HCT116 (cell line): Measurements from ENCODE around the gene HBA2. TPM values are rescaled to one million over a fixed set of nuclear protein-coding genes. Genes with fewer than 3 reads are reported as not detected.

Experiments
- ATAC-seq: fragments of 200-7000 bp; cut with Tn5 transposase; 2 replicates; pipeline ENCODE4 v1.9.1; 2020; ENCODE audit warnings: mild to moderate bottlenecking, moderate library complexity
- BruUV-seq: library from RNA; stranded (reverse); fragments of 400-500 nt; replicated peaks from 2 replicates; lab custom pipeline; 2021; lab: Mats Ljungman, UMichigan
- CTCF ChIA-PET: fragments of 300-600 bp; sonication (Branson Sonifier 250); formaldehyde crosslinking; loops from one replicate; lab custom pipeline; 2021; ENCODE audit warnings: antibody characterized with exemption; lab: Charles Lee
- POLR2A ChIA-PET: fragments of 300-600, 350-600 bp; sonication (Branson Sonifier 250); formaldehyde crosslinking; loops from one replicate; lab custom pipeline; 2021; ENCODE audit warnings: antibody characterized with exemption; lab: Charles Lee
- RAD21 ChIA-PET, 2 experiments: fragments of 300-600 bp; sonication (Branson Sonifier 250); formaldehyde crosslinking; loops; one replicate each; lab custom pipeline; 2023; ENCODE audit warnings: low total read pairs in 2 of 2; ENCODE audit not compliant: uncharacterized antibody in 2 of 2, unreplicated experiment in 2 of 2, low non-redundant PET in 1 of 2; lab: Charles Lee
- DNase-seq: peaks from one replicate; pipeline ENCODE4 v3.0.0-alpha.2; 2010; ENCODE audit warnings: low read depth, low spot score
- H2AFZ ChIP-seq: fragments of 200-600 bp; shearing (Covaris generic), sonication (generic); 2 replicates; pipeline ENCODE4 v1.6.1; 2017; ENCODE audit warnings: low read depth, mixed run types, mixed read lengths, antibody characterized with exemption, low read length; ENCODE audit not compliant: poor library complexity, severe bottlenecking
- H3K27ac ChIP-seq: 2 replicates; pipeline ENCODE4 v1.5.1; 2012; ENCODE audit warnings: low read depth, low read length
- H3K27me3 ChIP-seq: fragments of 200-600 bp; sonication (generic); 2 replicates; pipeline ENCODE4 v1.6.1; 2016; ENCODE audit warnings: mixed run types, low read length, mixed read lengths; ENCODE audit not compliant: insufficient read depth
- H3K36me3 ChIP-seq, 2 experiments: fragments of 200-500 bp in 1 of 2; fragments of 200-600 bp in 1 of 2; sonication (Bioruptor generic) in 1 of 2; sonication (generic) in 1 of 2; 2 replicates each; pipeline versions ENCODE4 v1.5.1 to v1.6.1; 2014 to 2016; ENCODE audit warnings: low read length in 2 of 2, inconsistent platforms in 1 of 2, mixed read lengths in 1 of 2, mixed run types in 1 of 2; ENCODE audit not compliant: insufficient read depth in 2 of 2, control insufficient read depth in 1 of 2
- H3K4me1 ChIP-seq, 2 experiments: fragments of 200-600 bp in 1 of 2; sonication (generic) in 1 of 2; 2 replicates each; pipeline versions ENCODE4 v1.5.1 to v1.6.1; 2012 to 2017; ENCODE audit warnings: low read length in 2 of 2, inconsistent platforms in 1 of 2, mild to moderate bottlenecking in 1 of 2, mixed read lengths in 1 of 2, mixed run types in 1 of 2, moderate library complexity in 1 of 2; ENCODE audit not compliant: insufficient read depth in 2 of 2, control insufficient read depth in 1 of 2
- H3K4me2 ChIP-seq: fragments of 200-600 bp; sonication (generic); 2 replicates; pipeline ENCODE4 v1.6.1; 2017; ENCODE audit warnings: mixed run types, low read length, mixed read lengths
- H3K4me3 ChIP-seq, 2 experiments: fragments of 200-600 bp in 1 of 2; sonication (generic) in 1 of 2; replicated peaks in 1 of 2; 2 replicates each; pipeline ENCODE4 v1.5.1; 2011 to 2016; ENCODE audit warnings: low read length in 2 of 2, control low read depth in 1 of 2, low read depth in 1 of 2, mild to moderate bottlenecking in 1 of 2, mixed read lengths in 1 of 2, mixed run types in 1 of 2
- H3K79me2 ChIP-seq: fragments of 200-600 bp; sonication (generic); 2 replicates; pipeline ENCODE4 v1.6.1; 2017; ENCODE audit warnings: mild to moderate bottlenecking, mixed run types, low read length, moderate library complexity, mixed read lengths; ENCODE audit not compliant: insufficient read depth
- H3K9ac ChIP-seq: fragments of 200-600 bp; sonication (generic); 2 replicates; pipeline ENCODE4 v1.6.1; 2016; ENCODE audit warnings: low read length, mixed read lengths
- H3K9me2 ChIP-seq: fragments of 200-600 bp; sonication (generic), shearing (Covaris generic); 2 replicates; pipeline ENCODE4 v1.6.1; 2017; ENCODE audit warnings: mixed run types, mild to moderate bottlenecking, moderate library complexity; ENCODE audit not compliant: insufficient read depth
- H3K9me3 ChIP-seq, 2 experiments: fragments of 200-500 bp in 1 of 2; fragments of 200-600 bp in 1 of 2; sonication (Bioruptor generic) in 1 of 2; sonication (generic) in 1 of 2; 2 replicates each; pipeline ENCODE4 v1.6.1; 2014 to 2017; ENCODE audit warnings: low read length in 2 of 2, mixed read lengths in 2 of 2, inconsistent platforms in 1 of 2, low read depth in 1 of 2, mild to moderate bottlenecking in 1 of 2, mixed run types in 1 of 2, moderate library complexity in 1 of 2; ENCODE audit not compliant: control insufficient read depth in 1 of 2, insufficient read depth in 1 of 2
- H4K20me1 ChIP-seq: fragments of 200-600 bp; sonication (generic), shearing (Covaris generic); 2 replicates; pipeline ENCODE4 v1.6.1; 2017; ENCODE audit warnings: mixed run types, mild to moderate bottlenecking, moderate library complexity; ENCODE audit not compliant: insufficient read depth
- ATF3 ChIP-seq: IDR thresholded peaks from 2 replicates; pipeline ENCODE4 v1.6.1; 2012
- CBX3 ChIP-seq: IDR thresholded peaks from 2 replicates; pipeline ENCODE4 v1.6.1; 2012; ENCODE audit warnings: low read depth
- CEBPB ChIP-seq: IDR thresholded peaks from 2 replicates; pipeline ENCODE4 v1.6.1; 2012; ENCODE audit warnings: low read depth
- CTCF ChIP-seq, 3 experiments: fragments of 200-600 bp in 1 of 3; sonication (generic) in 1 of 3; IDR thresholded peaks in 2 of 3; conservative IDR thresholded peaks in 1 of 3; 2 replicates each; pipeline ENCODE4 v1.5.1; 2012 to 2017; ENCODE audit warnings: low read depth in 2 of 3, low read length in 2 of 3, antibody characterized with exemption in 1 of 3, borderline replicate concordance in 1 of 3, control low read depth in 1 of 3, mild to moderate bottlenecking in 1 of 3, mixed read lengths in 1 of 3, mixed run types in 1 of 3, moderate library complexity in 1 of 3; ENCODE audit not compliant: insufficient read depth in 1 of 3
- EGR1 ChIP-seq: IDR thresholded peaks from 2 replicates; pipeline ENCODE4 v1.6.1; 2012; ENCODE audit warnings: low read depth
- EZH2 ChIP-seq: fragments of 200-600 bp; sonication (generic); IDR thresholded peaks from 2 replicates; pipeline ENCODE4 v1.6.1; 2017; ENCODE audit warnings: antibody characterized with exemption, mixed run types
- EZH2phosphoT487 ChIP-seq: fragments of 200-600 bp; IDR thresholded peaks from 2 replicates; pipeline ENCODE4 v1.6.1; 2018; ENCODE audit warnings: antibody characterized with exemption, borderline replicate concordance
- JUND ChIP-seq: IDR thresholded peaks from 2 replicates; pipeline ENCODE4 v1.6.1; 2012
- POLR2A ChIP-seq: IDR thresholded peaks from 2 replicates; pipeline ENCODE4 v1.7.0; 2011; ENCODE audit warnings: borderline replicate concordance; ENCODE audit not compliant: insufficient read depth, insufficient read length; ENCODE audit errors: extremely low read depth
- POLR2AphosphoS5 ChIP-seq: IDR thresholded peaks from 2 replicates; pipeline ENCODE4 v1.6.1; 2011; ENCODE audit warnings: mild to moderate bottlenecking, low read depth, low read length, moderate library complexity
- REST ChIP-seq: IDR thresholded peaks from 2 replicates; pipeline ENCODE4 v1.6.1; 2012; ENCODE audit warnings: low read depth
- SP1 ChIP-seq: IDR thresholded peaks from 2 replicates; pipeline ENCODE4 v1.6.1; 2012; ENCODE audit warnings: low read depth
- SRF ChIP-seq: IDR thresholded peaks from 2 replicates; pipeline ENCODE4 v1.6.1; 2012; ENCODE audit warnings: low read depth
- TCF7L2 ChIP-seq: IDR thresholded peaks from 2 replicates; pipeline ENCODE4 v1.7.0; 2011; ENCODE audit warnings: borderline replicate concordance, inconsistent platforms; ENCODE audit not compliant: insufficient read depth, insufficient read length; ENCODE audit errors: extremely low read depth
- YY1 ChIP-seq: IDR thresholded peaks from 2 replicates; pipeline ENCODE4 v1.6.1; 2011; ENCODE audit warnings: low read length, low read depth, moderate library complexity, mild to moderate bottlenecking; ENCODE audit not compliant: insufficient replicate concordance; ENCODE audit errors: extremely low read depth
- ZFX ChIP-seq: fragments of 450-650 bp; IDR thresholded peaks from 2 replicates; pipeline ENCODE4 v1.6.1; 2017
- ZNF274 ChIP-seq: fragments of 200-500 bp; sonication (Bioruptor generic); IDR thresholded peaks from 2 replicates; pipeline ENCODE4 v1.6.1; 2014; ENCODE audit warnings: mild to moderate bottlenecking, low read depth, low read length, inconsistent platforms
- intact Hi-C: fragments of 100-400 bp; cut with micrococcal nuclease; formaldehyde crosslinking; loops from 2 replicates; pipeline ENCODE4 v1.10.0; 2022
- total RNA-seq: library from RNA; stranded (reverse); gene quantifications from one replicate; pipeline ENCODE4 v1.2.1, GENCODE V29; 2021; ENCODE audit not compliant: unreplicated experiment

The HBA2 gene
- total RNA-seq, 1 experiment from 2014 or later: 3.0 TPM

GRCh38 chr16:177394-177822 is 4.7 kb downstream of the HBA2 start (continued):
- no peak for TF ChIP-seq CTCF (IDR thresholded peaks at IDR 0.05 in 2 of 3, conservative IDR thresholded peaks at IDR 0.05 in 1 of 3; ENCODE audit: borderline replicate concordance in 1 of 3, insufficient read depth in 1 of 3, low read depth in 2 of 3, low read length in 2 of 3)
- no peak for TF ChIP-seq EGR1
- no peak for TF ChIP-seq EZH2

DNA sequence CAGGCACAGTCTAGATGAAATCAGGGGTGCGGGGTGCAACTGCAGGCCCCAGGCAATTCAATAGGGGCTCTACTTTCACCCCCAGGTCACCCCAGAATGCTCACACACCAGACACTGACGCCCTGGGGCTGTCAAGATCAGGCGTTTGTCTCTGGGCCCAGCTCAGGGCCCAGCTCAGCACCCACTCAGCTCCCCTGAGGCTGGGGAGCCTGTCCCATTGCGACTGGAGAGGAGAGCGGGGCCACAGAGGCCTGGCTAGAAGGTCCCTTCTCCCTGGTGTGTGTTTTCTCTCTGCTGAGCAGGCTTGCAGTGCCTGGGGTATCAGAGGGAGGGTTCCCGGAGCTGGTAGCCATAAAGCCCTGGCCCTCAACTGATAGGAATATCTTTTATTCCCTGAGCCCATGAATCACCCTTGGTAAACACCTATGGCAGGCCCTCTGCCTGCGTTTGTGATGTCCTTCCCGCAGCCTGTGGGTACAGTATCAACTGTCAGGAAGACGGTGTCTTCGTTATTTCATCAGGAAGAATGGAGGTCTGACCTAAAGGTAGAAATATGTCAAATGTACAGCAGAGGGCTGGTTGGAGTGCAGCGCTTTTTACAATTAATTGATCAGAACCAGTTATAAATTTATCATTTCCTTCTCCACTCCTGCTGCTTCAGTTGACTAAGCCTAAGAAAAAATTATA is 5.4 kb downstream of the HBA2 start:
- RAD21 ChIA-PET: no interaction called here
- no peak for ATAC-seq
- no peak overlapping the region for H2AFZ ChIP-seq
- TF ChIP-seq POLR2AphosphoS5: no peak
- TF ChIP-seq JUND: no peak
- TF ChIP-seq CTCF (IDR thresholded peaks at IDR 0.05 in 2 of 3, conservative IDR thresholded peaks at IDR 0.05 in 1 of 3; ENCODE audit: borderline replicate concordance in 1 of 3, insufficient read depth in 1 of 3, low read depth in 2 of 3, low read length in 2 of 3): no peak
- no peak for TF ChIP-seq ATF3
- TF ChIP-seq REST: no peak
- no peak for TF ChIP-seq ZFX
- no peak for TF ChIP-seq SP1
- no peak for TF ChIP-seq EZH2
- TF ChIP-seq EGR1: no peak
- no peak for TF ChIP-seq YY1
- TF ChIP-seq CEBPB: no peak
- TF ChIP-seq EZH2phosphoT487: no peak
- TF ChIP-seq CBX3: no peak
- TF ChIP-seq ZNF274: no peak
- no peak for TF ChIP-seq POLR2A
- no peak for TF ChIP-seq TCF7L2
- no peak for TF ChIP-seq SRF

More for the DNA sequence above, 5.4 kb downstream of the HBA2 start:
- Histone ChIP-seq H3K79me2 (no peaks in the 10 kb centered on the region), H3K4me2 (no peak overlapping the region), H4K20me1 (no peaks in the 10 kb centered on the region), H3K27ac (no peak overlapping the region), H3K9me3 (no peaks in the 10 kb centered on the region), H3K4me1 (peaks cover 0 to 5% of the 10 kb centered on the region in 2 experiments; a peak in 1 of 4 replicates), H3K9me2 (no peaks in the 10 kb centered on the region), H3K4me3 (no peak overlapping the region), H3K36me3 (no peaks in the 10 kb centered on the region), H3K27me3 (no peaks in the 10 kb centered on the region), H3K9ac (no peak overlapping the region)
- ChIA-PET POLR2A (no interaction called here), CTCF (interaction anchor here (1.2 kb wide), 1 partner anchor 71 kb away, joined by 4 read pairs; no protein-coding TSS in a partner anchor)
- no TSS peak for BruUV-seq
- intact Hi-C loops: no loop called here
- DNase-seq: no peak
